HEK293T (cell line): ENCODE data around the gene CACNA1C.

Experiments
- BHLHE40 ChIP-seq: fragments of 450-650 bp; IDR thresholded peaks from 2 replicates; pipeline ENCODE4 v1.6.1; 2016; ENCODE audit warnings: mild to moderate bottlenecking, moderate library complexity, borderline replicate concordance
- FOXM1 ChIP-seq: fragments of 450-650 bp; IDR thresholded peaks from 2 replicates; pipeline ENCODE4 v1.6.1; 2017; ENCODE audit warnings: mild to moderate bottlenecking, borderline replicate concordance
- ZNF384 ChIP-seq: fragments of 450-650 bp; IDR thresholded peaks from 2 replicates; pipeline ENCODE4 v1.6.1; 2016

DNA sequence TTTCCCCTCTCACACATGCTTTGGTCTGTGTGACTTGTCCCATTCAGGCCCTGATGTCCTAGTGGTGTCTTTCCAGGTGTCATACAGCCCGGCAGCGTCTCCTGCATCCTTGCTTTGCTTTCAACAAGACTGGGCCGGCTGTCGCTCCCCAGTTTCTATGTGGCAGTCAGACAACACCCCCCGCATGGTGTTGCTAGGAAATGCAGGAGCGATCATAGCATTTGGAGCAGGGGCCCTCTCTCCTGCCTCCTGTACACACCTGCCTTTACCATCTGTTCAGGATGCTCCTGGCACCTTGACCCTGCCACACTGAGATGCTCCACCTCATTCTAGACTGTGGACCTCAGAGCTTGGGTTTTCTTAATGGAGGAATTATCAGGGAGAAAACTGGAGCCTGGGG, 29.5 kb downstream of the CACNA1C start:
- TF ChIP-seq ZNF384 (no peak), BHLHE40 (no peak), FOXM1 (no peak)
